Tibial nerve (tissue), 4 donors: Measurements from ENCODE around the gene G3BP1.
"Not testable (repeated sequence)": the region's sequence is repeated elsewhere in the genome, so short reads cannot be mapped to it uniquely, and the experiment has no call there.

ENCODE experiments used
- CTCF ChIP-seq, 5 experiments: fragments of 200-600 bp in 3 of 5; fragments of 450-650 bp in 2 of 5; sonication (generic) in 3 of 5; IDR thresholded peaks; one replicate each; pipeline ENCODE4 v1.5.1; 2016 to 2019; ENCODE audit warnings: antibody characterized with exemption in 5 of 5, mild to moderate bottlenecking in 3 of 5, moderate library complexity in 2 of 5
- EP300 ChIP-seq, 2 donors: sonication (generic); formaldehyde crosslinking; IDR thresholded peaks; one replicate each; pipeline ENCODE4 v1.6.1; 2017; ENCODE audit warnings: antibody characterized with exemption in 2 of 2, mild to moderate bottlenecking in 1 of 2

DNA sequence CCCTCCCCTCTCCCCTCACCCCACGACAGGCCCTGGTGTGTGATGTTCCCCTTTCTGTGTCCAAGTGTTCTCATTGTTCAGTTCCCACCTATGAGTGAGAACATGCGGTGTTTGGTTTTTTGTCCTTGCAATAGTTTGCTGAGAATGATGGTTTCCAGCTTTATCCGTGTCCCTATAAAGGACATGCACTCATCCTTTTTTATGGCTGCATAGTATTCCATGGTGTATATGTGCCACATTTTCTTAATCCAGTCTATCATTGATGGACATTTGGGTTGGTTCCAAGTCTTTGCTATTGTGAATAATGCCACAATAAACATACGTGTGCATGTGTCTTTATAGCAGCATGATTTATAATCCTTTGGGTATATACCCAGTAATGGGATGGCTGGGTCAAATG, 89.1 kb downstream of the G3BP1 start:
- TF ChIP-seq CTCF, EP300 (IDR thresholded peaks at IDR 0.05): not testable (repeated sequence)
